ENCODE data around the gene TOR2A. TPM values are rescaled to one million over a fixed set of nuclear protein-coding genes. Genes with fewer than 3 reads are reported as not detected.
A peak's percentile ranks its signal among the peaks of the same experiment; 100 is the strongest.

The TOR2A gene
- total RNA-seq, 1 experiment from 2014 or later = 13.2 TPM

GRCh38 chr9:127714020-127714750 is 20.9 kb downstream of the TOR2A start:
- H3T11ph ChIP-seq (ENCODE audit: low read length) = no peak overlapping the region
- Mint-ChIP-seq H3K27ac (no peak overlapping the region; a peak in 1 of 7 replicates), H3K4me1 (peaks cover 24 to 34% of the 10 kb centered on the region in 2 experiments), H3K4me3 (peak overlapping the region; percentile 68 to 83), H3K27me3 (ENCODE audit: low read depth) (peaks cover 7% of the 10 kb centered on the region), H3K36me3 (ENCODE audit: insufficient read depth in 1 of 3, low read depth in 3 of 3) (no peaks in the 10 kb centered on the region; a peak in 1 of 7 replicates), H3K9me3 (no peaks in the 10 kb centered on the region)
- H2BK15ac ChIP-seq (ENCODE audit: low read depth, low read length) = no peak overlapping the region
- no peaks in the 10 kb centered on the region for H3K79me2 ChIP-seq (ENCODE audit: insufficient read depth, low read length)
- no peak overlapping the region for H2BK120ac ChIP-seq (ENCODE audit: low read depth, low read length, poor library complexity, severe bottlenecking)
- H4K91ac ChIP-seq (ENCODE audit: insufficient read length, low read depth, low read length) = no peak overlapping the region
- H3K4me2 ChIP-seq (ENCODE audit: insufficient read depth, insufficient read length, low read length) = peak overlapping the region; percentile 54
- no peaks in the 10 kb centered on the region for H4K20me1 ChIP-seq (ENCODE audit: control insufficient read depth, insufficient read depth, insufficient read length)
- no peak overlapping the region for H2BK20ac ChIP-seq (ENCODE audit: low read depth, low read length, poor library complexity, severe bottlenecking)
- H3K27me3 ChIP-seq (ENCODE audit: insufficient read depth, low read length) = no peaks in the 10 kb centered on the region
- no peak overlapping the region for H2AFZ ChIP-seq (ENCODE audit: low read length)
- H3K27ac ChIP-seq (ENCODE audit: insufficient read length, low read depth, low read length) = no peak overlapping the region
- no peak overlapping the region for H4K8ac ChIP-seq (replicated peaks; ENCODE audit: insufficient read length, low read depth, low read length)
- no peak overlapping the region for H3K9ac ChIP-seq (ENCODE audit: extremely low read depth, insufficient read length, low read length)
- H3K79me1 ChIP-seq (ENCODE audit: insufficient read depth, low read depth, low read length, poor library complexity, severe bottlenecking) = no peaks in the 10 kb centered on the region
- H3K9me3 ChIP-seq (ENCODE audit: control insufficient read depth, low read depth, low read length) = no peaks in the 10 kb centered on the region
- H2BK12ac ChIP-seq (ENCODE audit: insufficient read length, low read depth, low read length) = no peak overlapping the region
- H3K23ac ChIP-seq (ENCODE audit: insufficient read length, low read depth, low read length) = no peak overlapping the region
- no peak overlapping the region for H3K18ac ChIP-seq (ENCODE audit: insufficient read length, low read depth, low read length)
- no peak overlapping the region for H3K4ac ChIP-seq (ENCODE audit: low read depth, low read length)
- TF ChIP-seq, protein P1, sequence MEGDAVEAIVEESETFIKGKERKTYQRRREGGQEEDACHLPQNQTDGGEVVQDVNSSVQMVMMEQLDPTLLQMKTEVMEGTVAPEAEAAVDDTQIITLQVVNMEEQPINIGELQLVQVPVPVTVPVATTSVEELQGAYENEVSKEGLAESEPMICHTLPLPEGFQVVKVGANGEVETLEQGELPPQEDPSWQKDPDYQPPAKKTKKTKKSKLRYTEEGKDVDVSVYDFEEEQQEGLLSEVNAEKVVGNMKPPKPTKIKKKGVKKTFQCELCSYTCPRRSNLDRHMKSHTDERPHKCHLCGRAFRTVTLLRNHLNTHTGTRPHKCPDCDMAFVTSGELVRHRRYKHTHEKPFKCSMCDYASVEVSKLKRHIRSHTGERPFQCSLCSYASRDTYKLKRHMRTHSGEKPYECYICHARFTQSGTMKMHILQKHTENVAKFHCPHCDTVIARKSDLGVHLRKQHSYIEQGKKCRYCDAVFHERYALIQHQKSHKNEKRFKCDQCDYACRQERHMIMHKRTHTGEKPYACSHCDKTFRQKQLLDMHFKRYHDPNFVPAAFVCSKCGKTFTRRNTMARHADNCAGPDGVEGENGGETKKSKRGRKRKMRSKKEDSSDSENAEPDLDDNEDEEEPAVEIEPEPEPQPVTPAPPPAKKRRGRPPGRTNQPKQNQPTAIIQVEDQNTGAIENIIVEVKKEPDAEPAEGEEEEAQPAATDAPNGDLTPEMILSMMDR (conservative IDR thresholded peaks at IDR 0.05) = no peak
- H4K5ac ChIP-seq (ENCODE audit: insufficient read length, low read depth, low read length) = no peak overlapping the region
- no peak overlapping the region for H3K56ac ChIP-seq (ENCODE audit: insufficient read length, low read depth, low read length)
- H3K23me2 ChIP-seq (ENCODE audit: insufficient read length, low read depth, low read length, poor library complexity, severe bottlenecking) = peaks cover 13% of the 10 kb centered on the region
- no peak overlapping the region for H2AK5ac ChIP-seq (ENCODE audit: insufficient read length, low read length)
- WGBS (ENCODE audit: extremely low coverage, insufficient read length, low lambda C conversion rate) = no CpG with 5 or more reads among the region's 19 CpGs
- DNase-seq = no peak
- no peaks in the 10 kb centered on the region; the same call in 1 of the 2 replicates for H3K4me1 ChIP-seq (ENCODE audit: insufficient read depth, low read length)
- H2BK5ac ChIP-seq (ENCODE audit: insufficient read length, low read length) = no peak overlapping the region
- H3K14ac ChIP-seq (ENCODE audit: insufficient read depth, low read length) = no peak overlapping the region
